ELR (cell line): ENCODE results near the gene COQ9.
"Not testable (repeated sequence)": the region's sequence is repeated elsewhere in the genome, so short reads cannot be mapped to it uniquely, and the experiment has no call there.

Source experiments
- DNase-seq: peaks from one replicate; pipeline ENCODE4 v3.0.0-alpha.2; 2015; ENCODE audit warnings: low read depth

Gene COQ9

DNA sequence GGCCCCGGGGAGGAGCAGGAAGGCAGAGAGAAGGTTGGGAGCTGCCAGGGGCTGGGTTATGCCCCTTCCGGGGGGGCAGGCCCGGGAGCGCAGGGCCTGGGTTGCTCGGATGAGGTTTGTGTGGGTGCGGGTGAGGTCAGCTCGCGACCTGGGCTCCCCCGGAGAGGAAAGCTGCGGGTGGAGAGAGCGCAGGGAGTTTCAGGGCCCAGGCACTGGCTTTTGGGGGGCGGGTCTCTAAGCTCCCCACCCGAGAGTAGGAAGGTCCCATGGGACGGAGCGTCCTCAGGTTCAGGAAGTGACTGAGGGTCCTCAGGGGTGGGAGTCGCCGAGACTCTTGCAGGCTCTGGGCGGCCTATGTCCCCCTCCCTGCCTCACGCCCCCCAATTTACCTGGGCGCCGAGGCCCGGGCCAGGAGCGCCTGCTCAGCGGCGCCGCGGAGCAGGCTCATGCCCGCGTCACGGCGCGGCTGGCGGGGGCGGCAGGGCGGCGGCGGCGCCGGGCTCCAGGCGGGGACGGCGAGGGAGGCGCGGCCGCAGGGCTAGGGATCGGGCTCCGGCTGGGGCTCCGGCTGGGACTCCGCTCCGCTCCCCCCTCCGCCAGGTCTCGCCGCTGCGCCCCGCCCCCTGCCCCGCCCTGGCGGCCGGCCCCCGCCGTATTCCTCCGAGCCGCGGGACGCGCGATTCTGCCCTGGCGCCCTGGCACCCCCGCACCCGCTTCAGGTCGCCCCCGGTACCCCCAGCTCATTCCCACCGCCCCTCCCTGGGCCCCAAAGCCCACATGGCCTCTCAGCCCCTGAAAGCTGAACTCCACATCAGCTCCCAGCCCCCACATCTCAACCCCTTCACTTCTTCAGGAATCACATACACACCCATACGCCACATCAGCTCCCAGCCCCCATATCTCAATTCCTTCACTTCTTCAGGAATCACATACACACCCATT lies 38.9 kb downstream of the COQ9 start, which contains the start of gene DOK4:
DOK4 (minus strand) TSS at position 578 of the 942 bp plus-strand sequence. CDS start 6,986 bp downstream, outside the sequence.
- peak; percentile 86 for DNase-seq

- DNase-seq = no peak
Measured at GRCh38 chr16:57486858-57487834, 39.9 kb downstream of the COQ9 start.

GRCh38 chr16:57489229-57489628 lies 42.0 kb downstream of the COQ9 start:
- no peak for DNase-seq

DNA sequence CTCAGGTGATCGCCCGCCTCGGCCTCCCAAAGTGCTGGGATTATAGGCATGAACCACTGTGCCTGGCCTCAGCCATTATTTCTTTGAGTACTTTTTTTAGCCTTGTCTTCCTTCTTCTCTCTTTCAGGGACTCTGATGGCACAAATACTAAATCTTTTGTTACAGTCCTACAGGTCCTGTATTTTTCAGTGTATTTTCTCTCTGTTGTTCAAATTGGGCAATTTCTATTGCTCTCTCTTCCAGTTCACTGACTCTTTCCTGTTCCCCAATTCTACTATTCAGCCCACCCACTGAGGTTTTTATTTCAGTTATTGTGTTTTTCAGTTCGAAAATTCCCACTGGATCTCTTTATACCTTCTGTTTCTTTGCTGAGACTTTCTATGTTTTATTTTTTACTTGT lies 46.5 kb downstream of the COQ9 start:
- no peak for DNase-seq

GRCh38 chr16:57497121-57497520 lies 49.8 kb downstream of the COQ9 start:
- no peak for DNase-seq

DNA sequence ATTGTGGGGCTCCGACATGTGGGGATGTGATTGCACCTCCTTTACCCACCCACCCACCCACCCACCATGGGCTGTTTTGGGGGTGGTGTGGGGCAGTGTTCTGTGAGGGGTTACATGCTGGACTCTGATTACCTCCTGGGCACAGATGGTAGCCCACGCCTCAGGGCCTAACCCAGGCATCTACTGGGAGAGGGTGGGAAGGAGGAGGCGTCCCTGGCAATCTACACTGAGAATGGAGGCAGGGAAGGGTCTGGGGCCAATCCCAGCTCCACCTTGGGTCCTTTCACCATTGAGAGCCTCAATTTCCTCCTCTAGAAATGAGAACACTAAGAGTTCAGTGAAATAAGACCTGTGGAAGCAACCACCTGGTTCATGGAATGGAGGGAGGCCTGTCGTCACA lies 50.8 kb downstream of the COQ9 start:
- no peak for DNase-seq

GRCh38 chr16:57499941-57500340 lies 52.7 kb downstream of the COQ9 start:
- DNase-seq = not testable (repeated sequence)

DNA sequence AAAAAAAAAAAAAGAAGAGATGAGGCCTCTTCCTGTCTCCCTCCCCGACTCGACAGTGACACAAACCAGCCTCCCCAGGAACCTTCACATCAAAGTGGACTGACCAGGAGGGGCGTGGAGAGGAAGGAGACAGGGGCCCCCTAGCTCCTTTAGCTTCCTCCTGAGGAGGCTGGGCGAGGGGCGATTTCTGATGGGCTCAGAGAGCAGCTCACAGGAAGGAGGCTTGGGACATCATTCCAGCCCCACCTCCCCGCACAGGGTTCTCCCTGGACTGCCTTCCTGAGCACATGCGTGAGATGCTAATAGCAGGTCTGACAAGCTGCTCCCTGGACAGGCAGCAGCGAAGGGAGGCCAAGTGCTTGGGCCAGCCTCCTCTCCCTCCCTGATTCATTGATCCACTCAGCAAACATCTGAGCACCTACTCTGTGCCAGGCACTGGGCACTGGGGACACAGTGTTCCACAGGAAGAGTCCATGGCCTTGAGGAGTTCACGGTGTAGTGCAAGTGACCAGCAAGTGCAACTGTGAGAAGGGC lies 53.4 kb downstream of the COQ9 start:
- DNase-seq = no peak

GRCh38 chr16:57501492-57501891 lies 54.2 kb downstream of the COQ9 start:
- no peak for DNase-seq

- DNase-seq = no peak
Measured at GRCh38 chr16:57502048-57502775, 54.9 kb downstream of the COQ9 start.

DNA sequence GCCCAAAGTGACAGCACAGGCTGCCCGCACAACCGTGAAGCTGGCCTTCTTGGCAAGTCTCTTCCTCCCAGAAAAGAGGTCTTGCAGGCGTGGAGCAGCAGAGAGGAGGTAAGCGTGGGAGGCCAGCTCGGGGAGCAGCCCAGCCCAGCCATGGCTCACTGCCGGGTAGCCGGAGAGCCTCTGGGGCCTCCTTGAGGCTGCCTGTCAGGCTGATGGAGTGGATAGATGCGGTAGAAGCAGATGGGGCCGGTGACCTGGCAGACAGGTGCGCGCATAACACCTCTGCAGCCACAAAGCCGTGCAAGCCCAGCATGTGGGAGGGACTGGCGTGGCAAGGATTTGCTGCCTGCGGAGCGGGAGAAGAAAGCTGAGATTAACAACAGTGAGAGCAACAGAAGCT lies 56.1 kb downstream of the COQ9 start:
- DNase-seq = no peak

GRCh38 chr16:57504001-57504400 lies 56.7 kb downstream of the COQ9 start:
- DNase-seq = no peak

GRCh38 chr16:57504491-57504890 lies 57.2 kb downstream of the COQ9 start:
- DNase-seq = no peak

GRCh38 chr16:57505169-57505568 lies 57.9 kb downstream of the COQ9 start:
- DNase-seq = no peak

DNA sequence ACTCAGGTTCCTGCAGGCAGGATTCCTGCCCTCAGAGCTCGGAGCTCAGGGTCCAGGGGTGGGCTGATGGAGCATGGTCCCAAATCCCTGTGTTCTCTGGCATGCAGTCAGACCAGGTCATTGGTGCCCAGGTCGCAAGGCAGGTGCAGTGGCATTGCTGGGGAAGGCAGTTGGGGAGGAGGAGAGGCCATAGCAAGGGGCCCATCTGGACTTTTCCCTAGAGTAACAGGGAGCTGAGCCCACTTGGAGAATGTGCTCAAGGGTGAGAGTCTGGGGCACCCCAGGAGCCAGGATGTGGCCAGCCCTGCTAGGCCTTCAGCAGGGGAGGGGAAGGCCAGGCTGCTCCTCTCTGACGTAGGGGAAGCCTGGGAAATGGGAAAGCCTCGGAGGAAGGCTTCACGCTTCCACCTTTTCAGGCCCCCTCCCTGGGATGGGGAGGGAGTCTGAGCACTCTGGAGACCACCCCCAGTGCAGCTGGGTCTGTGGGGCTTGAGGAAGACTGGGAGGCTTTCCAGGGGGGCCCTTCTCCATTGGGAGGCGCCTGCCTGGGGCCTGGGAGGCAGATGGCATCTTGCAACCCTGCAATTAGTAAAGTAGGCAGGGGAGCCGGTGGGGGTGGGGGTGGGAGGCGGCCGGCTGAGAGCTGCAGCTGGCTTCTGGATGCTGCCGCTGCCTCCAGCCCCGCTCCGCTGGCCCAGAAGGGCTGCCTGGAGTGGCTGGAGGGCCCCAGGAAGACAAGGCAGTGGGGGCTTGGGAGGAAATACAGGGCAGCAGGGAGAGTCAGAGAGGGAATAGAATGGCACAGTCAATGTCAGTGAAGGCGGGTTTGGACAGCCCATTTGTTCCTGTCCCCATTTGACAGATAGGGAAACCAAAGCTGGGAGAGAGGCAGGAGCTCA lies 60.1 kb downstream of the COQ9 start:
- no peak for DNase-seq

DNA sequence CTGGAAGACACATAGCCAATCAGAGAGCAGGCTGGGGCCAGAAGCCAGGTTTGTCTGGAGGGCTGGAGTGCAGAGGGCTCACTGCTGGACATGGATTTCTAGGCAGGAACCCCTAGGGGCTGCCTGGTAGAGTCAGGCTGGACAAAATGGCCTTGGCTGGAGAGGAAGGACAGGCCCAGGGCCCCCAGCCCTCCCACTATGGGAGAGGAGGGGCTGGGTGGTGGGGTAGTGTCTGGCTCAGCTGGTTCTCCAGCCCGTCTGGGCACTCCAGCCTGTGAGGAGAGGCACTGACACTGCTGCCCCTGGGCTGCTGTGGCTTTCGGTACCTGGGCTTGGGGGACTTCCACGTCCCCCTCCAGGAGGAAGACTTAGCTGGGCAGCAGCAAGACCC lies 60.8 kb downstream of the COQ9 start:
- no peak for DNase-seq

GRCh38 chr16:57509231-57509923 lies 62.1 kb downstream of the COQ9 start:
- no peak for DNase-seq

DNA sequence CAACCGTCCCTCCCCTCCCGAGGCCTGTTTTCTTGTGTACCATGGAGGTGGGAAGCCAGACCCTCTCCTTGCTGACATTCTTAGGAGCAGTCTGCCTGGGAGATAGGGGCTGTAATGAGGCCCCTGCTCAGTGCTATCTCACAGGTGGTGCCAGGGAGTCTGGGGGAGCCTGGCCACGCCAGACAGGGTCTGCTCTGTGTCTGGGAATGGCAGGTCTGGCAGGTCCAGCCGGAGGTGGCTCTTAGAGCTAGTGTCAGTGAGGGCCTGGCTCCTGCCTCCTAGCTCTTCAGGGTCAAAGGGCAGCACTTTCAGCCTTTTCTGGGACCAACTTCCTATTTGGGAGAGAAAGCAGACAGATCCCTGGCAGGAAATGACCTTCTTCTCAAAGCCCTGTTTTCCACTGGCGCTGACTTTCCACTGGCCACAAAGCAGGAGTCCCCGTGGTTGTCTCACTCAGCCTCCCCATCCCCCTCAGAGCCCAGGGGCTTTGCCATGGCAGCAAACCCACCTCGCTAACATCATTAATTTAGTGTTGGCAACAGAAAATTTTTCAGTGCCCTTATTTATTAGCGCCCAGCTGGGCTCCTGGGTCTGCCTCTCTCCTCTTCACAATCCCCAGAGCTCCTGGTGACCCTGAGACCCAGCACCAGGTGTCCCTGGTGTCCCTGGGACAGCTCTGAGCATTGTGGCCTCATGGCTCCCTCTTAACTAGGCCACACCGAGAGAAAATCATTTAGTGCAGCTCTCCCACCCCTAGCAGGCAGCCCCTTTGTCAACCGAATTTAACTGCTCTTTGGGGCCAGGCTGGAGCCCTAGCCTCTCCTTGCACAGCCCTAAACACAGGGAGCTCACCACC lies 63.0 kb downstream of the COQ9 start:
- DNase-seq = no peak
